ENCODE measurements around the gene FIGLA.
"Not testable (repeated sequence)": the region's sequence is repeated elsewhere in the genome, so short reads cannot be mapped to it uniquely, and the experiment has no call there.

Gene FIGLA

DNA sequence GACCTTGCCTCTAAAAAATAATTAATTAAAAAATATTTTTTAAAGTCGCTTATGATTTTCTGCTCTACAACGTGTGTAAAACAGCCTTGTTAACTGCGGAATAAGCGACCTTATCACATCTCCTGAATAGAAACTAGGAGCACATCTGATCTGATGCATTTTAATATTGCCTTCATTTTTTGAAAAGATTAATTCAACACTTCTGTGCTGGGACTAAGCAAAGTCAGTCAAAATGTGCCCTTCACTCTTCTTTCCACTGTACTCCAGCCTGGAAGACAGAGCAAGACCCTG lies 17.3 kb upstream of the FIGLA start:
- no peak for DNase-seq

DNA sequence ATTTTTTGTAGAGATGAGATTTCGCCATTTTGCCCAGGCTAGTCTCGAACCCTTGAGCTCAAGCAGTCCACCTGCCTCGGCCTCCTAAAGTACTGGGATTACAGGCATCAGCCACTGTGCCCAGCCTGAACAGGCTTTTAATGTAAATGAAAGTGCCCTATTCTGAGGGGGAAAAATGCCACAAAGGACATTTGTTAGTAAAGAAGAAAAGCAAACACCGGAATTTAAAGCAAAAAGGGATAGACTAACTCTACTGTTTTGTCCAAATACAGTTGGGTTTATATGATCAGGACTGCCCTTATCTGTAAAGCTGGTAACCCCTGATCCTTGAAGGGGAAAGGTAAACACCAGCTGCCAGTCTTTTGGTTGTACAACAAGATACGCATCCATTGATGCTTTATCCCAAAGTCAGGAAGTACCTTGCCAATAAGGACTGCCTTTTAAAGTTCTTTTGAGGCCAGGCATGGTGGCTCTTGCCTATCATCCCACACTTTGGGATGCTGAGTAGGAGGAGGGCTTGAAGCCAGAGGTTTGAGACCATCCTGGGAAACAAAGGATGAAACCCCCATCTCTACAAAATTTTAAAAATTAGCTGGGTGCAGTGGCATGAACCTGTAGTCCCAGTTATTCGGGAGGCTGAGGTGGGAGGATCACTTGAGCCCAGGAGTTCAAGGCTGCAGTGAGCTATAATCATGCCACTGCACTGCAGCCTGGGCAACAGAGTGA lies 16.8 kb upstream of the FIGLA start:
- DNase-seq: no peak

DNA sequence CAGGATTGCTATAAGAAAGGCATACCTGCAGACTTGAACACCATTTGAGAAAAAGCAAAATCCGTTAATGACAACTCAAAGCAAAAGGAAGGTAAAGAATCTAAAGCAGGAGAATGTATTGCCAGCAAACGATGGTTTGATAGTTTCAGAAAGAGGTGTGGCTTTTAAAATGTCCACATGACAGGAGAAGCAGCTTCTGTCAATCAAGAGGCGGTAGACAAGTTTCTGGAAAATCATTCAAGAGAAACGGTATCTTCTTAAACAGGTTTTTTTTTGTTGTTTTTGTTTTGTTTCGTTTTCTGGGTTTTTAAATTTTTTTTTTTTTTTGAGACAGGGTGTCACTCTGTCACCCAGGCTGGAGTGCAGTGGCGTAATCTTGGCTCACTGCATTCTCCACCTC lies 16.2 kb upstream of the FIGLA start:
- no peak for DNase-seq

DNA sequence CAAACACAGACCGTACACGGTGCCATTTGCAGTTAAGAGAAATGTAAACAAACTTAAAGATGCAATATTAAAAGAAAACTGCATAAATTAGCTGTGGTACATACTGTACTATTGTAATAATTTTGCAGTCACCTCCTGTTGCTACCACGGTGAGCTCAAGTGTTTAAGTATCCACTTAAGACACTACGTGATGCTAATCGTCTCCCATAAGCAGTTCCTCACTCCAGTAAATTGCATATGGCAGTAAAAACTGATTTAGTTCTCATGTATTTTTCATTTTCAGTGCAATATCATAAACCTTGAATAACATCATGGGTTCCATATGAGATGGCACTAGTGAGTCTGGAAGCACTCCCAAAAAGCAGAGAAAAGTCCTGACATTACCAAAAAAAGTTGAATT lies 15.6 kb upstream of the FIGLA start:
- no peak for DNase-seq

DNA sequence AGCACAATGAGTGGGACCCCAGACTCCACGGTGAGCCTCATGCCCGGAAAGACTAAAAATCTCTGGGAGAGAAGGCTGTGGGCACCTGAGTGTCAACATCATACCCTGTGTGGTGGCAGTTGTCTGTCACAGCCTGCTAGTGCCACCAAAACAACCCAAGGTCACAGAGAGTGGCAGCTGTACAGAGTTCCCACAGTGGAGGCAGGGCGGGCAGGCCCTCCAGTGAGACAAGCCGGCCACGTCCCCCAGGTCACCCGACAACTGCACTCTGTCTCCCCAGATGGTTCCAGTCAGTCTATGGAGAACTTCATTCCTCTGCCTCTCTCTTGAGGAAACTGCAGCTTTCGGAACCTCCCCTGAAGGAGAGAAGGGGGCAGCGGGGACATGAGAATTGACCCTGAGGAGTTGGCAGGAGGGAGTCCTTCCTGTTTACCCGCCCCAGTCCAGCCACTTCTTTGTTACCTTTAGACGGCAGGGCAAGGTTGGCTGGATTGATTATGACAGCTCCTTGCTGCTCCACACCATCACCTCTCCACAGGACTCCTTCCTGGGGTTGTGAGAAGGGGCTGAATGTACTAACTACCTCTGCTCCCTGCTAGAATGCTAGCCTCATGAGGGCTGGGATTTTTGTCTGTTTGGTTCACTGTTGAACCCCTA lies 11.3 kb upstream of the FIGLA start:
- no peak for DNase-seq

DNA sequence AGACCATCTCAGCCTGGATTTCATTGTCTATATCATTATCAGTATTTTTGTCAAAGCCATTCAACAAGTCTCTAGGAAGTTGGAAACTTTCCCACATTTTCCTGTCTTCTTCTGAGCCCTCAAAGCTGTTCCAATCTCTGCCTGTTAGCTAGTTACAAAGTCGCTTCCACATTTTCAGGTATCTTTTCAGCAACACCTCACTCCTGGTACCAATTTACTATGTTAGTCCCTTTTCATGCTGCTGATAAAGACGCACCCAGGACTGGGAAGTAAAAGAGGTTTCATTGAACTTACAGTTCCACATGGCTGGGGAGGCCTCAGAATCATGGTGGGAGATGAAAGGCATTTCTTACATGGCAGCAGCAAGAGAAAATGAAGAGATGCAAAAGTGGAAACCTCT lies 9.3 kb upstream of the FIGLA start:
- no peak for DNase-seq

DNA sequence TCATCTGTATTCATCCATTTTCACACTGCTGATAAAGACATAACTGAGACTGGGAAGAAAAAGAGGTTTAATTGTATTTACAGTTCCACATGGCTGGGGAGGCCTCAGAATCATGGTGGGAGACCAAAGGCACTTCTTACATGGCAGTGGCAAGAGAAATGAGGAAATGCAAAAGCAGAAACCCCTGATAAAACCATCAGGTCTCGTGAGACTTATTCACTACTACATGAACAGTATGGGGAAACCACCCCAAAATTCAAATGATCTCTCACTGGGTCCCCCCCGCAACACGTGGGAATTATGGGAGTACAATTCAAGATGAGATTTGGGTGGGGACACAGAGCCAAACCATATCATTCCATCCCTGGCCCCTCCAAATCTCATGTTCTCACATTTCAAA lies 7.6 kb upstream of the FIGLA start:
- DNase-seq: not testable (repeated sequence)

DNA sequence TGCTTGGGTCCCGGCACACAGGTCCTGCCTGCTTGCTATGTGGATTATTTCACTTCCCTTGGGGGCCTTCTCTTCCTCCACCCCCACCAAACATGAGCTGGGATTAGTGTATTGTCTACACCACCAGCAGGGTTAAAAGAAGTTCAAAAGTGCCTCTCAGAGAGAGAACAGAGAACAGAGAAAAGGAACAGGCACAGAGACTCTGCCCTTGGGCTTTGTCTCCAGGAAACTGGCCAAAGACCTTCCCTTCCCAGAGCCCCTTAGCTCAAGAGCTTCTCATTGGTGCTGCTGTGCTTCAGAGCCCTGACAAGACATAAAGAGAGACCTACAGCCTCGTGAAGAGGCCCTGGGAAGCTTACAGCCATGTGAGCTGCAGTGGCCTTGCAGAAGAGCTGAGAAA lies 7.1 kb upstream of the FIGLA start:
- DNase-seq: no peak

DNA sequence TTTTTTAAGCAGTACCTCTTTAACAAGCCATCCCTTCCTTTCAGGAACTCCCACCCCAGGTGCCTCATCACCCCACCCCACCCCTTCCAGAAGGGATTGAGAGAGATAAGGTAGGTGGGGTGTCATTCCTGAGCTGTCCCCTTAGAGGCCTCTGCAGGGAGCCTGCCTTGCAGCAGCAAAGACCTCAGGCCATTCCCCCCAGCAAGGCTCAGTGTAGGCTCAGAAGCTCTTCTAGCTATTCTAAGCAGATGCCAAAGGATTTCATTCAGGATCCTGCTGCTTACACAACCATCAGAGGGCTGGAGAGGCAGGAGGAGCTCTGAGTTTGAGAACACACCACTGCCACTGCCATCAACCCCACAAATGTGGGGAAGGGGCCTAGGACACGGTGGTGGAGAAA lies 5.8 kb upstream of the FIGLA start:
- DNase-seq: no peak

DNA sequence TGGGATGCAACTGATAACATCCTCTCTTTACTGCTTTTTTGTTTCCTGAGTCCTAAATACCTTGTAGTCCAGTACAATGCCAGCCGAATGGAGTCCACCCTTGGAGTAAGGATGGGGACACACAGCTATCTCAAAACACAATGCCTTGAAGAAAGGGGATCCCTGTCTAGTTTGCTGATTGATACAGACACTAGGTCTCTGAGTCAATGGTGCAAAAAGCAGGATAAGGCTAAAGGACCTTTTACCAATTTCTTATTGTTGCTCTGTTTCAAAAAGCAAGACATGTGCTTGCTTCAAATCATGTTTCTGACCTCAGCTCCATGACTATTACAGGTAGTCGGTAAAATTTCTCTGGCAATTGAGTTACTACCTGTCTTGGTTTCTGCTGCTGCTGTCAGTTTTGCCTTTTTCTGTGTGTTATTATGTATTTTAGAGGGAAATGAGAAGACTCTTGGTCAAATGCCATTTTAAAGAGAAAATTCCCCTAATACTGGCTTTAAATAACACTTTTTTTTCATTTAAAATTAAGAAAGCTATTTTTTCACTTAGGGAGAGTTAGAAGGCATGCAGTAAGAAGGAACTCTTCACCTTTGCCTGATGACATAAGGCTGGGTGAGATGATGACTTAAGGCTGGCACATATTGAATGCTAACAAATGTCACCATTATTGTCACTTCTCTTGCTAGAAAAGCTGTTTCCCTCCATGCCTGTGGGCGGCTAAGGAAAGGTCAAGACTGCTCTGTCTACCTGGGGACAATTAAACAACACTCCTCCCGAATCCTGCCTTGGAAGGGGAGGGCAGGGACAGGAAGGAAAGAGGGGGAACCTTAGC lies 4.9 kb upstream of the FIGLA start:
- no peak for DNase-seq

DNA sequence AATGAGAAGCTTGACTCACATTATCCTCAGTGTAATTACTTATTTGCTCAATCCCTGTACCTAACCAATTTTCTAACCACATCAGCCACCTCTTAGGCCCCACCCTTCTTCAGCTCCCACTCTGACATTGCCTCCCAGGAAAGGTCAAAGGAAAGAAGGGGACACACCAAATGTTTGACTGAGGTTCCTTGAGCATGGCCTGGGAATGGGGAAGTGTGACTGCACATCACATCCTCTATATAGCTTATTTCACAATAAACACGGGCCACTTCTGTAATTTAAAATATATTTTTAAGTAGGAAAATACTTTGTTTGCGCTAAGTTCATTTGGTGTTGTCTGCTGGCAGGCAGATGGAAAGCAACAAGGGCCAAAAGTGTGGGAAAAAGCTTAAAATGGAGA lies 3.0 kb upstream of the FIGLA start:
- no peak for DNase-seq

DNA sequence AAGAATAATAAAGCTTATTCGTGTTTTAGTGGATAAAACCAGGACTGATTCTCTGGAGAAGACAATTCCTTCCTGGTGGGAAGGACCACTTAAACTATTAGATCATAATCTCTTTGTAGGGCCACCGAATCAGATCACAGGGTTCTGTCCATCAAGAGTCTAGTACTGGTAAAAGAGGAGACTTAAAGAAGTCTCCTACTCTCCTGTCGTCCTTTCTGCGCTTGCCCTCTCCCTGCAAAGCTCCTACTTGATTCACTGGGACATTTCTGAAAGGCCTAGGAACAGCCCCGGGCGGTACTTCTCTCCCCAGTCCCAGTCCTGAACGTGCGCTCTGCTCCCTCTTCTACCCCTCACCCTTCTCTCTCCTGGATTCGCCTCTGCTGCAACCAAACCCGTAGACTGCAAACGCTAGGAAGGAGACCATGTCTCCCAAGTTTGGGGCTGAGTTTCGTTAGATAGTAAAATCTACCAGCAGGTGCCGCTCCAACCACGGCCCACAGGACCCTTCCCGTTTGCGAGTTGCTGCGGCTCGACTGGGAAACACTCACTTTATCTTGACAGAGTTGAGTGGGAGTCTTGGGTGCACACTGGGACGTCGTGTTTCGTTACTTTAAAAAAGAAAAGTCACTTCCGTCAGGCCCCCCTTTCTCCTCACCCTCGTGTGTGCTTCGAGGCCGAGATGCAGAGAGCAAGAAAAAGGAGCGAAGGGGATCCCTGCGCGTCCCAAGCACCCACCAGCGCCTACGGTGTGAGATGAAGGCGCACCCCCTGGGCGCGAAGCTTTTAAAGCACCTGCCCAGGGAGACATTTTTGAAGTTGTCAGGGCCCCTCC lies 923 bp downstream of the FIGLA start:
- peak; percentile 39 for DNase-seq

DNA sequence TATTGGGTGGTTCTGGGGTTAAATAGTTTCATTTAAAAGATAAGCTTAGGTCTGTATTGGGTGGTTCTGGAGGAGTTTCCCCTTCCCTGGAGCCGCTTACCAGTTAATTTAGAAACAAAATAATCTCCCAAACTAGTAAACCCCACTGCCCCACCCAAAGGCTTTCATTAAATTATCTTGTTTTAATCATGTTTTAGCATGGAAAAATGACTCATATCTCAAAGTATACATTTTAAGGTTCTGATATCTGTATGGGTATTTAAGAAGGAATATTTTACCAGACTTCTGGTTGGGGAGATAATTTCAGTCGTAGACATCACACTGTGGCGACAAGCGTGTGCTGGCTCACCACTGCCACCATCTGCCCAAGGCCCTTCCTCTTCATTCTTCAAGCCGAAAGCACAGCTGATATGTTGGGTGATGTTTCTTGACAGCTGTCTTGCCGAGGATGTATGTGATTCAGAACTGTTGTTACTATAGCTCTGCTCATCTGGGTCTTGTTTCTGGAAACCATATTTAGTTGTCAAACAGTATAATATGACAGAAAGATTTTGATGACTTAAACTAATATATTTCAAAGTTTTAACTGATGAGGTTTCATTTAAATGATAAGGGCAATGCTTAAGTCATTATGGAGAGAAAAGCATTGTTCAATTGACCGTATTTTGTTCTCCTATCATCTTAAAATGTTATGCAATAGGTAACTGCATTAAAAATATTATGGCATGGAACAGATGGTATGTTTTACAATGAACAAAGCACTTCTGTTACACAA lies 5.1 kb downstream of the FIGLA start:
- no peak for DNase-seq

DNA sequence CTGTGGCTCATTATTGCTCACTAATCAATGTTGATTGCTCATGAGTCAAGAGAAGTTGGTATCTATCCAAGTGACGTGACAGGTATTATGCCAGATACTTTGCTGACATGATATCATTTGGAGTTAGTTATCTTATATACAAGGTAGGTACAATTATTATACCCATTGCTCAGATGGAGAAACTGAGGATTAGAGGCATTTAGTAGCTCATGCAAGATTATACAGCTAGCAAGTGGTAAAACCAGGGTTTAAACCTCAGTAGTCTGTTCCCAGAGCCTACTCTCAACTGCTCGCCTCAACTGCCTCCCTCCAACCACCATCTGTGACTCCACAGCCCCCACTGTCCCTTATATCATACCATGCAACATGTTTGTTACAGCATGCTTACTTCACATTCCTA lies 6.1 kb downstream of the FIGLA start:
- no peak for DNase-seq

DNA sequence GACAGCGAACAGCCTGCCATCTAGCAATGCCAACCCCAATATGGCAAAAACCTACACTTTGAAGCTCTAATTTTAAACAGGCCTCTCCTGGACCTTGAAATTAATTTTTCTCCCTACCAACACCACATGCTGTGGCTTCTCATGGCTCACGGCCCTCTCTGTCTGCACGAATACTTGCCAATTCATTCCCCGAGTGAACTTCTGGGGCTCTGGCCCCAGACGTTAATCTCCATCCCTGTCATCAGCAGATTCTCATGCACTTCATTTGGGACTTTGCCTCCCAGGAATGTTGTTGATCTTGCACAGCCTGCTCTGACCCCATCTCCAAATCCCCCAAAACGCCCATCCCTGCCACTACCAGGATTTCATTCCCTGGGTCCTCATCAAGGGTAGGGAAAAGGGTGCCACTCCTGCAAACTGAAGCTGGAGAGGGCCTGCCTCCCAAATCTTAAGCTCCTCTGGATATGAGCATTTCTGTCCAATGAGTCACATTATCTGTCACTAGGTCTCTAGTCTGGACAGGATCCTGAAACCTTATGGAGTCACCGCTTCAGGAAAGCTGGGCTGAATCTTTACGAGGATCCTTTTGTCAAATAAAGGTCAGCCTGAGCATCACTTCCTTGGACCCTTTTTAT lies 10.4 kb downstream of the FIGLA start:
- no peak for DNase-seq

DNA sequence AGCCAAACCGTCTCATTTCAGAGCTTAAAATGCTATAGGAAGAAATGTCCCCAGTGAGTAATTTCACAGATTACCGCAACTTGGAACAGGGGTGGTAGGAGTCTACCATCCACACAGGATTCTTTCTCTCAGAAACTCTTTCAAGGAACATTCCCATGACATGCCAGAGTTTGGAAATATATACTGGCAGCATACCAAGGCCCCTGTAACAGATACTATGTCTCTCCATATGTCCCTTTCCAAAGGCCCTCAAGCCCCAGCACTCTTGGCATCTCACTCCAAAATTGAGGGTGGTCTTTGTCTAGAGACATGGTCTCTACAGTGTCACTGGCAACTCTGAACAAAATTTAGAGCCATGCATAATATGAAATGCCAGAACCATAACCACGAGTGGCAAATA lies 11.0 kb downstream of the FIGLA start:
- DNase-seq: no peak

DNA sequence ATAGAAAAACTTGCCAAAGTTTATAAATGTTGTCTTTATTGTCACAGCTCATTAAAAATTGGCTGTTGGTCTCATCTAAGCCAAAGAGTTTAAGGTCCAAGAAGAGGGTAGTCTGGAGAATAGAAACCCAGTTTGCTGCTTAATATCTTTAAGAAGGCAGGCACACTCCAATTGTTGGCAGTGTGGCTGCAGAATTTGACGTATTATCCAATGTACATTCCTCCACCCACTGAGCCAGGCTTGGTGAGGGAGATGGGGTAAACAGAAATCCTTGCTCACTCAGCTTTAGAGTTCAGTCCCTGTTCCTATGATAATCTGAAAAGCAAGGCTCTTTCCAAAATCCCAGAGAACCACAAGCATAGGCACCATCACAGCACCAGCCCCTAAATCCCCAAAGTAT lies 11.8 kb downstream of the FIGLA start:
- DNase-seq: no peak

DNA sequence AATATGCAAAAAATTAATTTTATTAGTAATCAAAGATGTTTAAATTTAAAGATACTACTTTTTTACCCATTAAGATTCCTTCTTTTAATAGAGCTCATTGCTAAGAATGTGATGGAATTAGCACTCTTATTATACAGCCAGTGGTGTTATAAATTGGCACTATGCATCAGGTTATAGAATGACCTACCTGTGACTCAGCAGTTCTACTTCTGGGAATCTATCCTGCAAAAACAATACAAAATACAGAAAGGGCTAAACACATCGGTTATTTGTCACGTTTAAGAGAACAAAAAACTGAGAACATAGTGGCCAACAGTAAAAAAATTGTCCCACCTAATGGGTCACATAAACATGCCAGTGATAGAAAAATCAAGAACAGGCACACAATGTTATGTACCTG lies 13.0 kb downstream of the FIGLA start:
- no peak for DNase-seq

DNA sequence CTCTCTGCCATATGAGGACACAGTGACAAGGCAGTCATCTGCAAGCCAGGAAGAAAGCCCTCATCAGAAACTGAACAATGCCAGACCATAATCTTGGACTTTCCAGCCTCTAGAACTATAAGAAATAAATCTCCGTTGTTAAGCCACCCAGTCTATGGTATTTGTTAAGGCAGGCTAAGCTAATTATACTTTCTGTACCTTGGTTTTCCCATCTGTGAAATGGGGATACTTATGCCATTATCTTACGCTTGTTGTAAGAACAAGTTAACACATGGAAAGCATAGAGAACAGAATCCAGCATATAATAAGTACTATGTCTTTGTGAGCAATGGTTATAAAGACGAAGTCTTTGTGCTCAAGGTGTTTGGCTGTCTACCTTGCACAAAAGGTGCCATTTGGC lies 14.2 kb downstream of the FIGLA start:
- DNase-seq: no peak

DNA sequence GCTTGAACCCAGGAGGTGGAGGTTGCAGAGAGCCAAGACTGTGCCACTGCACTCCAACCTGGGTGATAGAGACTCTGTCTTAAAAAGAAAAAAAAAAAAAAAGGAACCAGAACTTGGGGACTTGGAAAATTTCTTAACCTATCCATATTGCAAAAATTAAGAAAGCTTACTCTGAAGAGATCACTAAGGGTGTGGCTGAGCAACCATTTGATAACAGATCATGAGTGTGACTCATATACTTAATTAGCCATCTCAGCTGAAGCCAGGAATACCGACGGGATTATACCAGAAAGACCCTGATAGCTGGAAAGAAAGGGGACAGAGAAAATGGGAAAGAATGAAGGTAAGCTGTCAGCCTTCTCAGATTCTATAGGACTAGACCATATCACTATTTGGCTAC lies 15.3 kb downstream of the FIGLA start:
- DNase-seq: no peak

DNA sequence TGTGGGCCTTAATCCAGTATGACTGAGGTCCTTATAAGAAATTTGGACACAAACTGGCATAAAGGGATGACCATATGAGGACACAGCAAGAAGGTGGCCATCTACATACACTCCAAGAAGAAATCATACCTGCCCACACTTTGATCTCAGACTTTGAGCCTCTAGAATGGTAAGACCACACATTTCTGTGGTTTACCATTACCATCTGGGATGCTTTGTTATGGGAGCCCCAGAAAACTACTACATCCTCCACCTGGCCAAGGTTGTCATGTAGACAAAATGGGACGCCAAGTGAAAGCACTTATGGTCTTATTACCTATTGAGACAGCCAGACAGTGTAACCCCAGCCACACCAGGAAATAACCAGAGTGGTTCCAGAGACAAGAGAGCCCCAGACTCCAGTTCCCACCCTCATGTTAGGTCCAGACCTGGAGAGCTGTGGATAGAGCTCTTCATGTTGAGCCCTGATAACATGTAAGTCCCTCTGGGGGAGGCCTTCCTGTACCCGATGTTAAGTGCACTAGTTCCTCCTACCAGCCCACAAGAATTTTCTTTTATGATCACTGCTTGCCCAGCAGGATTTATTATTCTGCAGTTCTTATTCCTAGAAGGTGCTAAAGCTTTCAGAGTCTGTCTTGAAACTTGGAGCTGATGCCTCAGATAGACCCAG lies 17.8 kb downstream of the FIGLA start:
- DNase-seq: no peak

All from effector CD8-positive, alpha-beta T cell (primary cell).